ENCODE data around the gene ELL3. TPM values are rescaled to one million over a fixed set of nuclear protein-coding genes. Genes with fewer than 3 reads are reported as not detected.

The ELL3 gene
- total and polyA plus RNA-seq, 2 donors (not counting 3 experiments of a cell fraction or from before 2014, with no cell fraction given) = 3.1 to 3.6 TPM

GRCh38 chr15:43762824-43763223 lies 13.9 kb downstream of the ELL3 start:
- Histone ChIP-seq H3K4me3 (replicated peaks in 1 of 3; ENCODE audit: insufficient read depth in 1 of 3, low read depth in 1 of 3, low read length in 3 of 3) (no peak overlapping the region), H3K4me1 (ENCODE audit: control insufficient read depth, extremely low read depth, insufficient read depth, low read length) (no peaks in the 10 kb centered on the region), H2AFZ (ENCODE audit: low read depth, low read length) (no peak overlapping the region), H3K9me1 (replicated peaks; ENCODE audit: control insufficient read depth, extremely low read depth, insufficient read depth, low read length) (no peaks in the 10 kb centered on the region), H3K27me3 (ENCODE audit: control insufficient read depth in 2 of 2, insufficient read depth in 2 of 2, low read length in 2 of 2) (no peaks in the 10 kb centered on the region), H3K79me2 (ENCODE audit: control insufficient read depth, insufficient read depth, low read length) (peaks cover 7% of the 10 kb centered on the region), H3K27ac (ENCODE audit: insufficient read depth, low read depth, low read length) (no peak overlapping the region), H4K20me1 (replicated peaks; ENCODE audit: control insufficient read depth, extremely low read depth, insufficient read depth, low read length) (no peaks in the 10 kb centered on the region), H3K9me3 (replicated peaks; ENCODE audit: control insufficient read depth, insufficient read depth, low read length) (no peaks in the 10 kb centered on the region), H3K9ac (replicated peaks; ENCODE audit: extremely low read depth, insufficient read depth, low read length) (no peak overlapping the region), H3K4me2 (ENCODE audit: insufficient read depth, low read length) (no peak overlapping the region), H3K36me3 (ENCODE audit: control insufficient read depth in 2 of 2, extremely low read depth in 1 of 2, insufficient read depth in 2 of 2, low read length in 2 of 2) (peaks cover 32 to 40% of the 10 kb centered on the region in 2 experiments)
- dilution Hi-C loops (cut with MboI; ENCODE audit: extremely low pct_ligation_motif_present, low sequenced_read_pairs) = no loop called here
- POLR2A ChIA-PET = no interaction called here
- FAIRE-seq = no peak
- BruUV-seq (replicated peaks) = no TSS peak
- CTCF ChIA-PET = no interaction called here
- intact Hi-C loops (cut with micrococcal nuclease) = no loop called here
- TF ChIP-seq MYC (IDR thresholded peaks at IDR 0.05; ENCODE audit: low read depth, low read length) = no peak
- DNase-seq (ENCODE audit: low read depth, low spot score) = no peak

GRCh38 chr15:43751885-43752284 lies 24.9 kb downstream of the ELL3 start:
- Histone ChIP-seq H3K27ac (ENCODE audit: insufficient read depth, low read depth, low read length) (no peak overlapping the region), H3K79me2 (ENCODE audit: control insufficient read depth, insufficient read depth, low read length) (peaks cover 94% of the 10 kb centered on the region), H3K9ac (replicated peaks; ENCODE audit: extremely low read depth, insufficient read depth, low read length) (no peak overlapping the region), H3K4me2 (ENCODE audit: insufficient read depth, low read length) (no peak overlapping the region), H2AFZ (ENCODE audit: low read depth, low read length) (no peak overlapping the region), H3K9me3 (replicated peaks; ENCODE audit: control insufficient read depth, insufficient read depth, low read length) (no peaks in the 10 kb centered on the region), H3K27me3 (ENCODE audit: control insufficient read depth in 2 of 2, insufficient read depth in 2 of 2, low read length in 2 of 2) (no peaks in the 10 kb centered on the region), H3K4me1 (ENCODE audit: control insufficient read depth, extremely low read depth, insufficient read depth, low read length) (peaks cover 4% of the 10 kb centered on the region), H3K4me3 (replicated peaks in 1 of 3; ENCODE audit: insufficient read depth in 1 of 3, low read depth in 1 of 3, low read length in 3 of 3) (no peak overlapping the region), H4K20me1 (replicated peaks; ENCODE audit: control insufficient read depth, extremely low read depth, insufficient read depth, low read length) (peaks cover 14% of the 10 kb centered on the region), H3K36me3 (ENCODE audit: control insufficient read depth in 2 of 2, extremely low read depth in 1 of 2, insufficient read depth in 2 of 2, low read length in 2 of 2) (peaks cover 7 to 23% of the 10 kb centered on the region in 2 experiments), H3K9me1 (replicated peaks; ENCODE audit: control insufficient read depth, extremely low read depth, insufficient read depth, low read length) (no peaks in the 10 kb centered on the region)
- DNase-seq (ENCODE audit: low read depth, low spot score) (no peak), FAIRE-seq (no peak)
- TF ChIP-seq, protein P1, sequence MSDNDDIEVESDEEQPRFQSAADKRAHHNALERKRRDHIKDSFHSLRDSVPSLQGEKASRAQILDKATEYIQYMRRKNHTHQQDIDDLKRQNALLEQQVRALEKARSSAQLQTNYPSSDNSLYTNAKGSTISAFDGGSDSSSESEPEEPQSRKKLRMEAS (IDR thresholded peaks at IDR 0.05; ENCODE audit: insufficient read depth, insufficient read length) = no peak
- TF ChIP-seq, protein P2, sequence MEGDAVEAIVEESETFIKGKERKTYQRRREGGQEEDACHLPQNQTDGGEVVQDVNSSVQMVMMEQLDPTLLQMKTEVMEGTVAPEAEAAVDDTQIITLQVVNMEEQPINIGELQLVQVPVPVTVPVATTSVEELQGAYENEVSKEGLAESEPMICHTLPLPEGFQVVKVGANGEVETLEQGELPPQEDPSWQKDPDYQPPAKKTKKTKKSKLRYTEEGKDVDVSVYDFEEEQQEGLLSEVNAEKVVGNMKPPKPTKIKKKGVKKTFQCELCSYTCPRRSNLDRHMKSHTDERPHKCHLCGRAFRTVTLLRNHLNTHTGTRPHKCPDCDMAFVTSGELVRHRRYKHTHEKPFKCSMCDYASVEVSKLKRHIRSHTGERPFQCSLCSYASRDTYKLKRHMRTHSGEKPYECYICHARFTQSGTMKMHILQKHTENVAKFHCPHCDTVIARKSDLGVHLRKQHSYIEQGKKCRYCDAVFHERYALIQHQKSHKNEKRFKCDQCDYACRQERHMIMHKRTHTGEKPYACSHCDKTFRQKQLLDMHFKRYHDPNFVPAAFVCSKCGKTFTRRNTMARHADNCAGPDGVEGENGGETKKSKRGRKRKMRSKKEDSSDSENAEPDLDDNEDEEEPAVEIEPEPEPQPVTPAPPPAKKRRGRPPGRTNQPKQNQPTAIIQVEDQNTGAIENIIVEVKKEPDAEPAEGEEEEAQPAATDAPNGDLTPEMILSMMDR (IDR thresholded peaks at IDR 0.05; ENCODE audit: extremely low read depth in 1 of 2, insufficient read depth in 1 of 2, low read depth in 1 of 2, low read length in 2 of 2) = no peak
- TF ChIP-seq POLR2AphosphoS5 (IDR thresholded peaks at IDR 0.05; ENCODE audit: insufficient read depth, low read depth, low read length) (no peak), GATA2 (IDR thresholded peaks at IDR 0.05; ENCODE audit: insufficient read depth, insufficient read length, low read depth, low read length) (no peak), POLR2A (IDR thresholded peaks at IDR 0.05; ENCODE audit: low read depth, low read length) (no peak), FOS (IDR thresholded peaks at IDR 0.05; ENCODE audit: borderline replicate concordance, insufficient read depth, low read length) (no peak), MYC (IDR thresholded peaks at IDR 0.05; ENCODE audit: low read depth, low read length) (no peak), JUN (IDR thresholded peaks at IDR 0.05; ENCODE audit: borderline replicate concordance, insufficient read depth, insufficient read length, low read depth) (no peak), EZH2 (IDR thresholded peaks at IDR 0.05; ENCODE audit: borderline replicate concordance, low read depth, low read length, severe bottlenecking) (no peak)
- no TSS peak for BruUV-seq (replicated peaks)
- ChIA-PET CTCF (interaction anchor here (1.0 kb wide), 1 partner anchor 25 kb away, joined by 4 read pairs; the partner anchor contains the start of gene ELL3), POLR2A (no interaction called here)
- intact Hi-C loops (cut with micrococcal nuclease) (no loop called here), dilution Hi-C loops (cut with MboI; ENCODE audit: extremely low pct_ligation_motif_present, low sequenced_read_pairs) (no loop called here)

Data from endothelial cell of umbilical vein (primary cell).